ENCODE results near the gene RPA1.
"Not testable (repeated sequence)": the region's sequence is repeated elsewhere in the genome, so short reads cannot be mapped to it uniquely, and the experiment has no call there.

Gene RPA1

GRCh38 chr17:1878419-1879121, 48.8 kb downstream of the RPA1 start:
- DNase-seq (ENCODE audit: low read depth, low spot score): no peak

GRCh38 chr17:1880851-1881630, 51.2 kb downstream of the RPA1 start:
- no peak for DNase-seq (ENCODE audit: low read depth, low spot score)

GRCh38 chr17:1882836-1883235, 53.0 kb downstream of the RPA1 start:
- DNase-seq (ENCODE audit: low read depth, low spot score): peak; percentile 57

- DNase-seq (ENCODE audit: low read depth, low spot score): no peak
These were observed 53.7 kb downstream of the RPA1 start for GRCh38 chr17:1883536-1883935.

- no peak for DNase-seq (ENCODE audit: low read depth, low spot score)
These were observed 58.9 kb downstream of the RPA1 start for GRCh38 chr17:1888741-1889140.

- DNase-seq (ENCODE audit: low read depth, low spot score): no peak
These were observed 61.1 kb downstream of the RPA1 start for GRCh38 chr17:1890758-1891450.

- DNase-seq (ENCODE audit: low read depth, low spot score): no peak
These were observed 65.0 kb downstream of the RPA1 start for GRCh38 chr17:1894753-1895339.

- not testable (repeated sequence) for DNase-seq (ENCODE audit: low read depth, low spot score)
These were observed 65.7 kb downstream of the RPA1 start for GRCh38 chr17:1895479-1895878.

- DNase-seq (ENCODE audit: low read depth, low spot score): no peak
These were observed 66.7 kb downstream of the RPA1 start for GRCh38 chr17:1896243-1897104.

- no peak for DNase-seq (ENCODE audit: low read depth, low spot score)
These were observed 67.4 kb downstream of the RPA1 start for GRCh38 chr17:1897105-1897656.

- DNase-seq (ENCODE audit: low read depth, low spot score): no peak
These were observed 68.5 kb downstream of the RPA1 start for GRCh38 chr17:1898332-1898731.

- no peak for DNase-seq (ENCODE audit: low read depth, low spot score)
These were observed 69.1 kb downstream of the RPA1 start for GRCh38 chr17:1898872-1899271.

- no peak for DNase-seq (ENCODE audit: low read depth, low spot score)
These were observed 69.7 kb downstream of the RPA1 start for GRCh38 chr17:1899403-1900000.

- DNase-seq (ENCODE audit: low read depth, low spot score): no peak
These were observed 74.7 kb downstream of the RPA1 start for GRCh38 chr17:1904273-1905182.

GRCh38 chr17:1905190-1905913, 75.5 kb downstream of the RPA1 start:
- peak; percentile 46 for DNase-seq (ENCODE audit: low read depth, low spot score)

GRCh38 chr17:1906662-1907101, 76.9 kb downstream of the RPA1 start:
- DNase-seq (ENCODE audit: low read depth, low spot score): peak; percentile 64

GRCh38 chr17:1907216-1907631, 77.4 kb downstream of the RPA1 start:
- no peak for DNase-seq (ENCODE audit: low read depth, low spot score)

- peak; percentile 70 for DNase-seq (ENCODE audit: low read depth, low spot score)
These were observed 78.3 kb downstream of the RPA1 start for GRCh38 chr17:1907909-1908698.

Data from ELF-1 (cell line).